H7 (cell line): ENCODE data around the gene RASSF3. TPM values are rescaled to one million over a fixed set of nuclear protein-coding genes. Genes with fewer than 3 reads are reported as not detected.
"Not testable (repeated sequence)": the region's sequence is repeated elsewhere in the genome, so short reads cannot be mapped to it uniquely, and the experiment has no call there.

Experiments used
- DNase-seq: peaks from one replicate; pipeline ENCODE4 v3.0.0; 2012
- H3K27me3 ChIP-seq: 2 replicates; pipeline ENCODE4 v1.6.0; 2011; ENCODE audit warnings: mild to moderate bottlenecking, low read length; ENCODE audit not compliant: control insufficient read depth, insufficient read depth
- H3K36me3 ChIP-seq: replicated peaks from 2 replicates; pipeline ENCODE4 v1.5.1; 2011; ENCODE audit warnings: low read length; ENCODE audit not compliant: control insufficient read depth, insufficient read depth
- H3K4me3 ChIP-seq: 2 replicates; pipeline ENCODE4 v1.5.1; 2011; ENCODE audit warnings: low read depth, mild to moderate bottlenecking, control low read depth, low read length, moderate library complexity; ENCODE audit not compliant: insufficient read depth
- total RNA-seq: library from RNA; depleted of rRNA; stranded (reverse); fragments of >200 nt; shearing (Covaris generic); gene quantifications from 2 replicates; pipeline ENCODE4 v1.2.3, GENCODE V29; 2014

The RASSF3 gene
- total RNA-seq, 1 experiment from 2014 or later: 29.2 TPM

GRCh38 chr12:64611341-64612284 lies 1.3 kb downstream of the RASSF3 start:
- DNase-seq: peak; percentile 49
- peak overlapping the region; percentile 91 for H3K4me3 ChIP-seq
- no peaks in the 10 kb centered on the region for H3K36me3 ChIP-seq
- H3K27me3 ChIP-seq: no peaks in the 10 kb centered on the region

GRCh38 chr12:64612843-64613242 lies 2.5 kb downstream of the RASSF3 start:
- Histone ChIP-seq H3K4me3 (no peak overlapping the region), H3K36me3 (no peaks in the 10 kb centered on the region), H3K27me3 (no peaks in the 10 kb centered on the region)
- DNase-seq: no peak

- H3K4me3 ChIP-seq, H3K36me3 ChIP-seq, DNase-seq, H3K27me3 ChIP-seq: not testable (repeated sequence)
Measured at GRCh38 chr12:64613775-64614398, 3.6 kb downstream of the RASSF3 start.

- no peaks in the 10 kb centered on the region for H3K36me3 ChIP-seq
- H3K27me3 ChIP-seq: no peaks in the 10 kb centered on the region
- H3K4me3 ChIP-seq: no peak overlapping the region
- DNase-seq: no peak
Measured at GRCh38 chr12:64616201-64616600, 5.9 kb downstream of the RASSF3 start.

- H3K27me3 ChIP-seq: no peaks in the 10 kb centered on the region
- H3K36me3 ChIP-seq: no peaks in the 10 kb centered on the region
- no peak for DNase-seq
- no peak overlapping the region for H3K4me3 ChIP-seq
Measured at GRCh38 chr12:64618953-64619590, 8.8 kb downstream of the RASSF3 start.

- no peaks in the 10 kb centered on the region for H3K27me3 ChIP-seq
- DNase-seq: no peak
Measured at GRCh38 chr12:64621257-64621942, 11.1 kb downstream of the RASSF3 start.

GRCh38 chr12:64624035-64624434 lies 13.7 kb downstream of the RASSF3 start:
- DNase-seq: no peak

More at GRCh38 chr12:64621257-64621942, 11.1 kb downstream of the RASSF3 start:
- Histone ChIP-seq H3K4me3 (no peak overlapping the region), H3K36me3 (no peaks in the 10 kb centered on the region)

GRCh38 chr12:64625243-64626077 lies 15.2 kb downstream of the RASSF3 start:
- DNase-seq: no peak

More at GRCh38 chr12:64624035-64624434, 13.7 kb downstream of the RASSF3 start:
- no peak overlapping the region for H3K4me3 ChIP-seq
- H3K27me3 ChIP-seq: no peaks in the 10 kb centered on the region
- no peaks in the 10 kb centered on the region for H3K36me3 ChIP-seq

GRCh38 chr12:64626588-64626987 lies 16.3 kb downstream of the RASSF3 start:
- not testable (repeated sequence) for H3K36me3 ChIP-seq, H3K27me3 ChIP-seq, DNase-seq, H3K4me3 ChIP-seq

More at GRCh38 chr12:64625243-64626077, 15.2 kb downstream of the RASSF3 start:
- Histone ChIP-seq H3K4me3 (no peak overlapping the region), H3K27me3 (no peaks in the 10 kb centered on the region), H3K36me3 (no peaks in the 10 kb centered on the region)

GRCh38 chr12:64627771-64628170 lies 17.5 kb downstream of the RASSF3 start:
- no peaks in the 10 kb centered on the region for H3K27me3 ChIP-seq
- DNase-seq: no peak
- H3K4me3 ChIP-seq: no peak overlapping the region
- H3K36me3 ChIP-seq: no peaks in the 10 kb centered on the region

- no peak overlapping the region for H3K4me3 ChIP-seq
- no peak for DNase-seq
- no peaks in the 10 kb centered on the region for H3K27me3 ChIP-seq
- no peaks in the 10 kb centered on the region for H3K36me3 ChIP-seq
Measured at GRCh38 chr12:64631197-64631596, 20.9 kb downstream of the RASSF3 start.

- no peak for DNase-seq
- no peaks in the 10 kb centered on the region for H3K36me3 ChIP-seq
- H3K4me3 ChIP-seq: no peak overlapping the region
- no peaks in the 10 kb centered on the region for H3K27me3 ChIP-seq
Measured at GRCh38 chr12:64633011-64633939, 23.0 kb downstream of the RASSF3 start.

- H3K36me3 ChIP-seq: no peaks in the 10 kb centered on the region
- H3K4me3 ChIP-seq: no peak overlapping the region
- no peak for DNase-seq
Measured at GRCh38 chr12:64633940-64634337, 23.6 kb downstream of the RASSF3 start.

More at GRCh38 chr12:64633940-64634337, 23.6 kb downstream of the RASSF3 start:
- H3K27me3 ChIP-seq: no peaks in the 10 kb centered on the region
